Measurements from ENCODE around the gene ADCK1. TPM values are rescaled to one million over a fixed set of nuclear protein-coding genes. Genes with fewer than 3 reads are reported as not detected.

The ADCK1 gene
- total and polyA plus RNA-seq, 9 of the 15 experiments (the other 6 are each of a cell fraction or from before 2014, with no cell fraction given), result 2.8 to 8.9 (median 4.3) TPM

- no peak for TF ChIP-seq CHD7 (IDR thresholded peaks at IDR 0.05; ENCODE audit: low read depth, low read length)
- TF ChIP-seq TAF7 (tag; IDR thresholded peaks at IDR 0.05), result no peak
- TF ChIP-seq NR4A1 (CRISPR knock-in tag; IDR thresholded peaks at IDR 0.05), result no peak
- no peak for TF ChIP-seq NR4A1 (tag; IDR thresholded peaks at IDR 0.05)
- TF ChIP-seq EHMT2 (IDR thresholded peaks at IDR 0.05), result no peak
- TF ChIP-seq ZNF551 (CRISPR knock-in tag; IDR thresholded peaks at IDR 0.05), result no peak
- TF ChIP-seq, protein P1, sequence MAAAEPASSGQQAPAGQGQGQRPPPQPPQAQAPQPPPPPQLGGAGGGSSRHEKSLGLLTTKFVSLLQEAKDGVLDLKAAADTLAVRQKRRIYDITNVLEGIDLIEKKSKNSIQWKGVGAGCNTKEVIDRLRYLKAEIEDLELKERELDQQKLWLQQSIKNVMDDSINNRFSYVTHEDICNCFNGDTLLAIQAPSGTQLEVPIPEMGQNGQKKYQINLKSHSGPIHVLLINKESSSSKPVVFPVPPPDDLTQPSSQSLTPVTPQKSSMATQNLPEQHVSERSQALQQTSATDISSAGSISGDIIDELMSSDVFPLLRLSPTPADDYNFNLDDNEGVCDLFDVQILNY (CRISPR knock-in tag; IDR thresholded peaks at IDR 0.05), result no peak
- TF ChIP-seq SIN3A (IDR thresholded peaks at IDR 0.05; ENCODE audit: borderline replicate concordance in 2 of 2, control insufficient read depth in 1 of 2, low read depth in 2 of 2, low read length in 2 of 2), result peak; percentile 68 to 79; a peak in 3 of 4 replicates
- TF ChIP-seq CCNT2 (IDR thresholded peaks at IDR 0.05; ENCODE audit: borderline replicate concordance, extremely low read depth, insufficient read length, low read depth, low read length), result peak; percentile 77
Measured at GRCh38 chr14:77799863-77800730, at the start of gene ADCK1 (continued).

Data from K562 (cell line).